ENCODE measurements around the gene PHLDA2.

- TF ChIP-seq, protein P1, sequence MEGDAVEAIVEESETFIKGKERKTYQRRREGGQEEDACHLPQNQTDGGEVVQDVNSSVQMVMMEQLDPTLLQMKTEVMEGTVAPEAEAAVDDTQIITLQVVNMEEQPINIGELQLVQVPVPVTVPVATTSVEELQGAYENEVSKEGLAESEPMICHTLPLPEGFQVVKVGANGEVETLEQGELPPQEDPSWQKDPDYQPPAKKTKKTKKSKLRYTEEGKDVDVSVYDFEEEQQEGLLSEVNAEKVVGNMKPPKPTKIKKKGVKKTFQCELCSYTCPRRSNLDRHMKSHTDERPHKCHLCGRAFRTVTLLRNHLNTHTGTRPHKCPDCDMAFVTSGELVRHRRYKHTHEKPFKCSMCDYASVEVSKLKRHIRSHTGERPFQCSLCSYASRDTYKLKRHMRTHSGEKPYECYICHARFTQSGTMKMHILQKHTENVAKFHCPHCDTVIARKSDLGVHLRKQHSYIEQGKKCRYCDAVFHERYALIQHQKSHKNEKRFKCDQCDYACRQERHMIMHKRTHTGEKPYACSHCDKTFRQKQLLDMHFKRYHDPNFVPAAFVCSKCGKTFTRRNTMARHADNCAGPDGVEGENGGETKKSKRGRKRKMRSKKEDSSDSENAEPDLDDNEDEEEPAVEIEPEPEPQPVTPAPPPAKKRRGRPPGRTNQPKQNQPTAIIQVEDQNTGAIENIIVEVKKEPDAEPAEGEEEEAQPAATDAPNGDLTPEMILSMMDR (IDR thresholded peaks at IDR 0.05), result no peak
- TF ChIP-seq EZH2 (IDR thresholded peaks at IDR 0.05; ENCODE audit: borderline replicate concordance, insufficient read depth, low read depth, low read length, poor library complexity, severe bottlenecking), result no peak
Measured at GRCh38 chr11:2931771-2932738, 2.8 kb upstream of the PHLDA2 start.

Data from B cell (primary cell).